H9 (cell line): ENCODE measurements around the gene GOLGA1. TPM values are rescaled to one million over a fixed set of nuclear protein-coding genes. Genes with fewer than 3 reads are reported as not detected.

Experiments
- DNase-seq: peaks from one replicate; pipeline ENCODE4 v3.0.0-alpha.2; 2017
- H2AFZ ChIP-seq: one replicate; pipeline ENCODE4 v1.6.1; 2013; ENCODE audit warnings: mild to moderate bottlenecking, low read length, control low read depth, moderate library complexity
- H2AK5ac ChIP-seq: 2 replicates; pipeline ENCODE4 v1.6.1; 2013; ENCODE audit warnings: low read length, control low read depth, mixed read lengths; ENCODE audit not compliant: insufficient read length
- H2BK120ac ChIP-seq: one replicate; pipeline ENCODE4 v1.6.1; 2013; ENCODE audit warnings: low read depth, mild to moderate bottlenecking, low read length, control low read depth, inconsistent platforms; ENCODE audit not compliant: poor library complexity, severe bottlenecking
- H2BK12ac ChIP-seq: 2 replicates; pipeline ENCODE4 v1.6.1; 2013; ENCODE audit warnings: low read length, control low read depth, mixed read lengths, low read depth; ENCODE audit not compliant: insufficient read length
- H2BK15ac ChIP-seq: 2 replicates; pipeline ENCODE4 v1.6.1; 2013; ENCODE audit warnings: low read depth, low read length, control low read depth
- H2BK20ac ChIP-seq: one replicate; pipeline ENCODE4 v1.6.1; 2013; ENCODE audit warnings: low read depth, mild to moderate bottlenecking, low read length, control low read depth, inconsistent platforms; ENCODE audit not compliant: poor library complexity, severe bottlenecking
- H2BK5ac ChIP-seq: 2 replicates; pipeline ENCODE4 v1.6.1; 2013; ENCODE audit warnings: low read length, control low read depth, mixed read lengths; ENCODE audit not compliant: insufficient read length
- H3K14ac ChIP-seq: 2 replicates; pipeline ENCODE4 v1.6.1; 2013; ENCODE audit warnings: low read length, control low read depth; ENCODE audit not compliant: insufficient read depth
- H3K18ac ChIP-seq: 2 replicates; pipeline ENCODE4 v1.6.1; 2013; ENCODE audit warnings: low read depth, mild to moderate bottlenecking, mixed read lengths, low read length, control low read depth; ENCODE audit not compliant: insufficient read length
- H3K23ac ChIP-seq: 2 replicates; pipeline ENCODE4 v1.6.1; 2013; ENCODE audit warnings: low read length, control low read depth, mixed read lengths, low read depth; ENCODE audit not compliant: insufficient read length
- H3K23me2 ChIP-seq: 2 replicates; pipeline ENCODE4 v1.6.1; 2013; ENCODE audit warnings: low read depth, mild to moderate bottlenecking, mixed read lengths, low read length, control low read depth; ENCODE audit not compliant: insufficient read length, poor library complexity, severe bottlenecking
- H3K27ac ChIP-seq: 2 replicates; pipeline ENCODE4 v1.5.1; 2013; ENCODE audit warnings: low read length, control low read depth, mixed read lengths, low read depth; ENCODE audit not compliant: insufficient read length
- H3K27me3 ChIP-seq: 2 replicates; pipeline ENCODE4 v1.6.1; 2013; ENCODE audit warnings: low read length, control low read depth, inconsistent platforms; ENCODE audit not compliant: insufficient read depth
- H3K4ac ChIP-seq: 2 replicates; pipeline ENCODE4 v1.6.1; 2013; ENCODE audit warnings: low read depth, mild to moderate bottlenecking, control low read depth, inconsistent platforms, low read length, moderate library complexity
- H3K4me1 ChIP-seq: 2 replicates; pipeline ENCODE4 v1.6.1; 2013; ENCODE audit warnings: low read length, control low read depth, inconsistent platforms; ENCODE audit not compliant: insufficient read depth
- H3K4me2 ChIP-seq: 2 replicates; pipeline ENCODE4 v1.6.1; 2013; ENCODE audit warnings: low read length, control low read depth, mixed read lengths; ENCODE audit not compliant: insufficient read length, insufficient read depth
- H3K56ac ChIP-seq: 2 replicates; pipeline ENCODE4 v1.6.1; 2013; ENCODE audit warnings: low read depth, mild to moderate bottlenecking, mixed read lengths, low read length, control low read depth; ENCODE audit not compliant: insufficient read length
- H3K79me1 ChIP-seq: 2 replicates; pipeline ENCODE4 v1.6.1; 2013; ENCODE audit warnings: low read depth, mild to moderate bottlenecking, moderate library complexity, low read length, control low read depth, inconsistent platforms; ENCODE audit not compliant: insufficient read depth, poor library complexity, severe bottlenecking
- H3K79me2 ChIP-seq: 2 replicates; pipeline ENCODE4 v1.6.1; 2013; ENCODE audit warnings: low read length, control low read depth, inconsistent platforms; ENCODE audit not compliant: insufficient read depth
- H3K9ac ChIP-seq: 2 replicates; pipeline ENCODE4 v1.6.1; 2013; ENCODE audit warnings: low read length, control low read depth, mixed read lengths; ENCODE audit not compliant: insufficient read length; ENCODE audit errors: extremely low read depth
- H3K9me3 ChIP-seq: one replicate; pipeline ENCODE4 v1.6.1; 2013; ENCODE audit warnings: low read depth, low read length, inconsistent platforms; ENCODE audit not compliant: control insufficient read depth
- H3T11ph ChIP-seq: one replicate; pipeline ENCODE4 v1.6.1; 2013; ENCODE audit warnings: mild to moderate bottlenecking, low read length, control low read depth, inconsistent platforms
- H4K20me1 ChIP-seq: one replicate; pipeline ENCODE4 v1.6.1; 2013; ENCODE audit not compliant: control insufficient read depth, insufficient read length, insufficient read depth
- H4K5ac ChIP-seq: 2 replicates; pipeline ENCODE4 v1.6.1; 2013; ENCODE audit warnings: low read depth, mild to moderate bottlenecking, mixed read lengths, low read length, control low read depth; ENCODE audit not compliant: insufficient read length
- H4K8ac ChIP-seq: replicated peaks from 2 replicates; pipeline ENCODE4 v1.6.1; 2013; ENCODE audit warnings: low read length, control low read depth, mixed read lengths, low read depth; ENCODE audit not compliant: insufficient read length
- H4K91ac ChIP-seq: 2 replicates; pipeline ENCODE4 v1.6.1; 2013; ENCODE audit warnings: low read depth, mild to moderate bottlenecking, moderate library complexity, mixed read lengths, low read length, control low read depth; ENCODE audit not compliant: insufficient read length
- H3K27ac Mint-ChIP-seq, 3 experiments: 2 replicates in 2 of 3; 3 replicates in 1 of 3; pipeline ENCODE4 v1.8.0; 2020 to 2021; ENCODE audit warnings: mixed read lengths in 3 of 3, mild to moderate bottlenecking in 1 of 3, moderate library complexity in 1 of 3
- H3K27me3 Mint-ChIP-seq: 2 replicates; pipeline ENCODE4 v1.8.0; 2021; ENCODE audit warnings: low read depth, mild to moderate bottlenecking, moderate library complexity, mixed read lengths
- H3K36me3 Mint-ChIP-seq, 3 experiments: 2 replicates in 2 of 3; 3 replicates in 1 of 3; pipeline ENCODE4 v1.8.0; 2020 to 2021; ENCODE audit warnings: low read depth in 3 of 3, mixed read lengths in 3 of 3; ENCODE audit not compliant: insufficient read depth in 1 of 3
- H3K4me1 Mint-ChIP-seq, 2 experiments: 2 replicates each; pipeline ENCODE4 v1.8.0; 2020; ENCODE audit warnings: mixed read lengths in 2 of 2
- H3K4me3 Mint-ChIP-seq, 2 experiments: 2 replicates in 1 of 2; 3 replicates in 1 of 2; pipeline ENCODE4 v1.8.0; 2020 to 2021; ENCODE audit warnings: mild to moderate bottlenecking in 2 of 2, mixed read lengths in 2 of 2, moderate library complexity in 1 of 2
- H3K9me3 Mint-ChIP-seq, 2 experiments: 2 replicates in 1 of 2; 3 replicates in 1 of 2; pipeline ENCODE4 v1.8.0; 2020; ENCODE audit warnings: mild to moderate bottlenecking in 2 of 2, mixed read lengths in 2 of 2, moderate library complexity in 1 of 2
- WGBS: extraction: QIAGEN DNeasy Blood & Tissue Kit; methylation state at CpG from one replicate; pipeline ENCODE4 v1.1.7; 2013; ENCODE audit warnings: missing lambda C conversion rate, low lambda C conversion rate, mixed read lengths; ENCODE audit not compliant: insufficient read length; ENCODE audit errors: extremely low coverage; 5-methylcytosine and 5-hydroxymethylcytosine counted together
- total RNA-seq: library from RNA; stranded (reverse); gene quantifications from 2 replicates; pipeline ENCODE4 v1.2.1, GENCODE V29; 2021
- TF ChIP-seq, protein P1 (sequence below): fragments of 200-600 bp; sonication (generic); conservative IDR thresholded peaks from 3 replicates; pipeline ENCODE4 v1.8.0; 2021; ENCODE audit warnings: antibody characterized with exemption, mild to moderate bottlenecking

The GOLGA1 gene
- total RNA-seq, 1 experiment from 2014 or later, result 7.6 TPM

DNA sequence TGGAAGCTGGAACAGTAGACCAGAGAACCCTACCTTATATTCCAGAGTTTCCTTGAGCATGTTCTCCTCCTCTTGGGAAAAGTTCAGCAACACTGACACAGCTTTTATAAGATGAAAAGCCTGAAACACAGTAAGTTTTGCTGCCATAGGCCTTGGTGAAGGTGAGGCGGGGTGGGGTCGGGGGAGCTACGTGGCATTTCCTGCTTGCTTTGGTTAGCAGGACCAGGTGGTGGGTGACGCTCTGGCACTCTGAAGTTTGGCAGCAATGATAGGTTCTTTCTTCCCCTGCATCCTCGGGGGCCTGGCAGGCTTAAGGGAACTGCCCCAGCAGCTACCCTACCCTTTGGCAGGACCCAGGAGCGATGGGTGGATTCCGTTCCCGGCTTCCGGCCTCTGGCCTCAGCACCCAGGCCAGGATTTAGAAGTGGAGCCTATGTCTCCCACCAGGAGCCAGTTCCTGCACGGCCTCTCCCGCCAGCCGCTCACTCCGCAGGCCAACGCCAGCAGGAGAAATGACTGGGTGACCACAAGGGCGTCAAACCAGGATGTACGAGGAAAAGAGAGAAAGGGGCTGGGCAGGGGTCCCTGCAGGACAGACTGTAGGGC lies 59.6 kb downstream of the GOLGA1 start:
- no CpG with 5 or more reads among the region's 16 CpGs for WGBS
- H3K4me2 ChIP-seq, result no peak overlapping the region
- no peak overlapping the region for H4K5ac ChIP-seq
- H3K27ac ChIP-seq, result no peak overlapping the region
- TF ChIP-seq, protein P1, sequence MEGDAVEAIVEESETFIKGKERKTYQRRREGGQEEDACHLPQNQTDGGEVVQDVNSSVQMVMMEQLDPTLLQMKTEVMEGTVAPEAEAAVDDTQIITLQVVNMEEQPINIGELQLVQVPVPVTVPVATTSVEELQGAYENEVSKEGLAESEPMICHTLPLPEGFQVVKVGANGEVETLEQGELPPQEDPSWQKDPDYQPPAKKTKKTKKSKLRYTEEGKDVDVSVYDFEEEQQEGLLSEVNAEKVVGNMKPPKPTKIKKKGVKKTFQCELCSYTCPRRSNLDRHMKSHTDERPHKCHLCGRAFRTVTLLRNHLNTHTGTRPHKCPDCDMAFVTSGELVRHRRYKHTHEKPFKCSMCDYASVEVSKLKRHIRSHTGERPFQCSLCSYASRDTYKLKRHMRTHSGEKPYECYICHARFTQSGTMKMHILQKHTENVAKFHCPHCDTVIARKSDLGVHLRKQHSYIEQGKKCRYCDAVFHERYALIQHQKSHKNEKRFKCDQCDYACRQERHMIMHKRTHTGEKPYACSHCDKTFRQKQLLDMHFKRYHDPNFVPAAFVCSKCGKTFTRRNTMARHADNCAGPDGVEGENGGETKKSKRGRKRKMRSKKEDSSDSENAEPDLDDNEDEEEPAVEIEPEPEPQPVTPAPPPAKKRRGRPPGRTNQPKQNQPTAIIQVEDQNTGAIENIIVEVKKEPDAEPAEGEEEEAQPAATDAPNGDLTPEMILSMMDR, result no peak
- Mint-ChIP-seq H3K9me3 (no peaks in the 10 kb centered on the region), H3K4me3 (0 out of 5 replicates have a peak overlapping the region, but pooled peaks of 1 of the 2 experiments have one; percentile 6), H3K4me1 (peaks cover 49 to 50% of the 10 kb centered on the region in 2 experiments), H3K27ac (peak overlapping the region in 1 of 3 experiments; percentile 84; a peak in 3 of 7 replicates), H3K36me3 (peaks cover 8 to 41% (median 33%) of the 10 kb centered on the region in 3 experiments), H3K27me3 (no peaks in the 10 kb centered on the region)
- H3T11ph ChIP-seq, result no peak overlapping the region
- no peak overlapping the region for H2BK12ac ChIP-seq
- H3K4ac ChIP-seq, result no peak overlapping the region
- no peaks in the 10 kb centered on the region for H3K79me1 ChIP-seq
- H2BK120ac ChIP-seq, result no peak overlapping the region
- H3K56ac ChIP-seq, result no peak overlapping the region
- H4K91ac ChIP-seq, result no peak overlapping the region
- no peaks in the 10 kb centered on the region for H3K9me3 ChIP-seq
- H4K8ac ChIP-seq, result no peak overlapping the region
- H3K27me3 ChIP-seq, result no peaks in the 10 kb centered on the region
- H3K23me2 ChIP-seq, result no peaks in the 10 kb centered on the region
- no peak overlapping the region for H3K14ac ChIP-seq
- no peak overlapping the region for H3K9ac ChIP-seq
- H3K79me2 ChIP-seq, result no peaks in the 10 kb centered on the region
- no peaks in the 10 kb centered on the region for H4K20me1 ChIP-seq
- H2AFZ ChIP-seq, result no peak overlapping the region
- no peak overlapping the region for H2AK5ac ChIP-seq
- no peak overlapping the region for H2BK15ac ChIP-seq
- no peak overlapping the region for H3K23ac ChIP-seq
- H2BK5ac ChIP-seq, result no peak overlapping the region
- no peak for DNase-seq
- peaks cover 14% of the 10 kb centered on the region for H3K4me1 ChIP-seq
- H2BK20ac ChIP-seq, result no peak overlapping the region
- no peak overlapping the region for H3K18ac ChIP-seq
